OCI-LY7 (cell line): Measurements from ENCODE around the gene DDIT4.

ENCODE experiments used
- CTCF ChIP-seq: fragments of 200-600 bp; sonication (generic); conservative IDR thresholded peaks from 2 replicates; pipeline ENCODE4 v1.5.1; 2014; ENCODE audit warnings: mild to moderate bottlenecking, antibody characterized with exemption, low read length, moderate library complexity, mixed read lengths
- EZH2phosphoT487 ChIP-seq: fragments of 200-600 bp; sonication (generic); IDR thresholded peaks from 2 replicates; pipeline ENCODE4 v1.6.1; 2018; ENCODE audit warnings: low read depth, borderline replicate concordance, mild to moderate bottlenecking, mixed run types, antibody characterized with exemption, low read length, moderate library complexity, mixed read lengths

DNA sequence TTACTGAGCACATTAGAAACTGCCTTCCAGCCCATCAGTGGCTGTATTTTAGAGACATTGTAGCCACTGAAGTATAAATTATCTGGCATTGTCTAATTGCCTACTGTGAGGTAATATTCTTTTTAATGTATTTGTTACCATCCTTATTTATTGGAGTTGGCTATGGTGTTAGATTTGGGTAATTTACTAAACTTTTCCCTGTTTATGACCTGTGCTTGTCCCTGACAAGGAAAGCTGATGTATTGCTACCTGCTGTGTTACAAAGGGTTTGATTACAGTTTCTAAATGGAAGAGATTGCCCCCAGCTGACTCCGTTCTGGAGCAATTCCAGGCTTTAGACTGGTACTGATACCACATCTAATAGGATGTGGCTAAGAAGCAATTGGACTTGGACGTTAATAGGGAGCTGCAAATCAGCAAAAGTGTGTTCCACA is 45.4 kb upstream of the DDIT4 start:
- TF ChIP-seq CTCF (no peak), EZH2phosphoT487 (no peak)
